Small intestine (tissue), 7 donors: ENCODE measurements around the gene CRYBG2. TPM values are rescaled to one million over a fixed set of nuclear protein-coding genes. Genes with fewer than 3 reads are reported as not detected.

Source experiments
- DNase-seq, 2 donors: peaks; one replicate each; pipeline versions ENCODE4 v3.0.0 to v3.0.0-alpha.2; 2013
- FAIRE-seq: peaks from 2 replicates; lab custom pipeline; 2012; peaks lifted over from hg19 to GRCh38; lab: Jason Lieb, UNC
- H3K27ac ChIP-seq, 3 donors: one replicate each; pipeline ENCODE4 v1.5.1; 2013; ENCODE audit warnings: low read length in 2 of 3, mild to moderate bottlenecking in 2 of 3, control low read depth in 1 of 3, inconsistent platforms in 1 of 3, low read depth in 1 of 3, moderate library complexity in 1 of 3
- H3K27me3 ChIP-seq, 3 donors: one replicate each; pipeline ENCODE4 v1.6.1; 2013; ENCODE audit warnings: low read length in 3 of 3, inconsistent platforms in 1 of 3; ENCODE audit not compliant: control insufficient read depth in 3 of 3, insufficient read depth in 3 of 3
- H3K36me3 ChIP-seq, 3 donors: one replicate each; pipeline ENCODE4 v1.6.1; 2013; ENCODE audit warnings: low read length in 3 of 3, inconsistent platforms in 1 of 3, low read depth in 1 of 3, mild to moderate bottlenecking in 1 of 3, moderate library complexity in 1 of 3; ENCODE audit not compliant: control insufficient read depth in 3 of 3, insufficient read depth in 2 of 3
- H3K4me1 ChIP-seq, 3 donors: one replicate each; pipeline ENCODE4 v1.6.1; 2013; ENCODE audit warnings: low read length in 2 of 3, inconsistent platforms in 1 of 3, low read depth in 1 of 3, mild to moderate bottlenecking in 1 of 3, moderate library complexity in 1 of 3; ENCODE audit not compliant: control insufficient read depth in 3 of 3, insufficient read depth in 2 of 3
- H3K4me3 ChIP-seq, 3 donors: one replicate each; pipeline ENCODE4 v1.5.1; 2013; ENCODE audit warnings: low read length in 3 of 3, control low read depth in 1 of 3, inconsistent platforms in 1 of 3, low read depth in 1 of 3, mild to moderate bottlenecking in 1 of 3, moderate library complexity in 1 of 3
- H3K9me3 ChIP-seq, 2 donors: one replicate each; pipeline ENCODE4 v1.6.1; 2013; ENCODE audit warnings: low read depth in 1 of 2, low read length in 1 of 2; ENCODE audit not compliant: control insufficient read depth in 2 of 2, insufficient read depth in 1 of 2
- WGBS, 3 donors: extraction: QIAGEN DNeasy Blood & Tissue Kit; methylation state at CpG; one replicate each; pipeline ENCODE4 v1.1.7; 2013; 5-methylcytosine and 5-hydroxymethylcytosine counted together
- polyA plus RNA-seq, 4 donors: library from polyadenylated mRNA; stranded (reverse) in 3 of 4; unstranded in 1 of 4; fragments of 200-250 nt in 3 of 4; fragments of 120-200 nt in 1 of 4; gene quantifications; one replicate each; pipeline versions ENCODE4 v1.2.1 to v1.2.3, GENCODE V29; 2013
- donor health status: healthy with polysubstance abuse.
- donor health status: control.
- donor health status: control.
- donor health status: Bipolar disorder and iron deficiency.
- donor health status: healthy.

The CRYBG2 gene
- polyA plus RNA-seq, 4 donors = 2.4 to 267 (median 63.7) TPM

DNA sequence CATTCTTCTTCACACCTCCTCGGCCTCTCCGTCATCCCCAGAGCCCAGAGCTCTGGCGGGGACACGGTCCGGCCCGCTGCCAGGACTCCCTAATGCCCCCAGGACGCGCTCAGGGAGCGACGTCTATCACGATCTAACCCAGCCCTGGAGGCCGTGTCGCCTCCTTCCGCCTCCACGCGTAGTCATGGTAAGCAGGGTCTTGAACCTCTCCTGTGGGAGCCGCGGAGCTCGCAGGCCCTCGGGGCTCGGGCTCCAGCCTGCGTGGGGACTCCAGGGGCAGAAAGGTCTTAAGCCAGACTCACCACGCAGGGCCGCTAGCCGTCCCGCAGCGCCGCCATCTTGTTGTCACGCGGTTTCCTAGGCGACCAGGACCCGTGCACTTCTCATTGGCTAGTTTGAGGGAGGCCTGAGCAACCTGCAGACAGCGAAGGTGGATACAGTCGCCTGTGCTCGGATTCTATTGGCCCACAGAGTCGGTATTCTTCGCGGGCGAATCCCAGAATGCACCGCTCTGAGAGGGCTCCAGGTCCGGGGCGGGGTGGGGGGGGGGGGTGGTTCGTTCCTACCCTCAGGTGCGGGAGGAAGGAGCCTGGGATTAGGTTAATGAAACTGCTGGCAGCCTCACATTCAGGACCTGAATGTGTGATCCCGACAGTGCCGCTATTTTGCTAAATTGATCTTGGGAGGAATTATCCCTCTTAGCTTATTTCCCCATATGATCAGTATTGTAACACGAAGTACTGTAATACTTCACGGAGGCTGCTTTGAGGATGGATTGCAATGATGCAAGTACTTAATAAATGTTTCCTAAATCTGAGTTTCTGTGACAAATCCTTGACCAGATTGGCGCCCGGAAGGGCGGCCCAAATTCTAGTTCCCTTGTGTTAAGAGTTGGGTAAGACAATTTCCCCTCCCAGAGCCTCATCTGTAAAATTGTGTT lies 47.4 kb downstream of the CRYBG2 start, which contains the start of gene UBXN11:
Gene UBXN11, minus strand, starts transcription at position 347 of the 940 bp plus-strand sequence. CDS start 3,753 bp downstream, outside the sequence.
- H3K4me1 ChIP-seq = peaks cover 0 to 23% (median 2%) of the 10 kb centered on the region in 3 donors
- peak; percentile 96 to 98 for DNase-seq
- H3K9me3 ChIP-seq = no peaks in the 10 kb centered on the region
- H3K27ac ChIP-seq = peak within 1 kb of the TSS in 2 of 3 donors; percentile 29 to 57
- no peaks in the 10 kb centered on the region for H3K27me3 ChIP-seq
- H3K36me3 ChIP-seq = peaks cover 0 to 3% (median 0%) of the 10 kb centered on the region in 3 donors
- 0 to 2% (median 1%) methylated on average over 47 to 51 of the region's 51 CpGs for WGBS, 3 donors
- H3K4me3 ChIP-seq = peak within 1 kb of the TSS; percentile 77 to 79 (median 79)
- no peak for FAIRE-seq

DNA sequence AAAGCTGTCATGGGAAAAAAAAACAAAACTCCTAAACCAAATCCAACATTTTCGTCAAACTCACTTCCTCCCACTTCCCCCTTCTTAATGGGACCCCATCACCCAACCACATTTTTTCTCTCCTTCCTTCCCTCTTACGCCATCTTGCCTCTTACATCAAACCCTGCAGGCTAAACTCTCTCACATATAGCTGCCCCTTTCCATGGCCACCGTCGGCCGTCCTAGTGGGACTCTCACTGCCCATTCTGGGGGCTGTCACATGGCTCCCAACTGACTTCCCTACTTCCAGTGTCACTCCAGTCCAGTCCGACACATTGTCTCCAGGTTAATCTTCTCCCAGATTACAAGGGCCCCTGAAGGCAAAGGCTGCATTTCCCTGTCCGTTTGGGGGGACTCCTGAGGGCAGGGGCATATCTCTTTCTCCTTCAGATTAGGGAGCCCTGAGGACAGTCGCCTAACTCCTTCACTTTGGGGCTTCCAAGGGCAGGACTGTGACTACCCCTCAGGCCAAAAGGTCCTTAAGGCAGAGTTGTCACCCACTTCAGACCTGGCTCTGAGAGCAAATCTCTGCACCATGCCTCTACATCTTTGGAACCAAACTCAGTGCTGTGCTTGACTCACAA lies 48.2 kb downstream of the CRYBG2 start:
- FAIRE-seq (no peak), DNase-seq (peak in 1 of 2 donors; percentile 44)
- peaks cover 0 to 23% (median 2%) of the 10 kb centered on the region in 3 donors for H3K4me1 ChIP-seq
- H3K27me3 ChIP-seq = no peaks in the 10 kb centered on the region
- no peaks in the 10 kb centered on the region for H3K9me3 ChIP-seq
- H3K4me3 ChIP-seq = peak overlapping the region; percentile 77 to 79 (median 79)
- 15 to 27% (median 20%) methylated on average over 8 of the region's 8 CpGs for WGBS, 3 donors
- H3K36me3 ChIP-seq = peaks cover 0 to 11% (median 0%) of the 10 kb centered on the region in 3 donors
- peak overlapping the region in 2 of 3 donors; percentile 1 to 29 for H3K27ac ChIP-seq

DNA sequence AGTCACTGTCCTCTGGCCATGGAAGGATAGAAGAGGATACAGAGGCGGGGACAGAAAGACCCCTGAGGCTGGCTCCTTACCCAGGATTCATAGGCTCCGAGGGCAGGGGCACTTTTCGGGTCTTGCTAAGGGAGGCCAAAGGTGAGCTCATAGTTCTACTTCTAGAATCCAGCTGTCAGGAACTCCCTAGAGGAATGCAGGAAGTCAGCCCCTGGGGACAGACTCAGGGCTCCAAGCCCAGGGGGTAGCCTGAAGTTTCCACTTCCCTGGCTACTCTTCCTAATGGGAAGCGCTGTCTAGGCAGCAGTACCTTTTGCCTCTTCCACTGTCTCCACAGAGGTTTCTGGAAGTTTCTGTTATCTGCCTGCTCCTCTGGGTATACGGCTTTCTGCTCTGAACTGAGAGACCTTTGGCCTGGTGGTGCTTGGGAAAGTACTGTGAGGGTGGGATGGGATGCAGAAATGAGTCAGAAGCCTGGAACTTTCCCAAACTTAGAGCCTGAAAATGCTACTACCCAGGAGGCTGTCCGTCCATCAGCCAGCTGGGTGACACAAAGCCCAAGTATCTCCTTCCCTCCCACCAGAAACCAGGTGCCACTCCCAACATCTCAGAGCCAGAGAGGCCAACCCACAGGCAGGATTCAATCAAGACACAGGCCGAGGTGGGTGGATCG lies 51.1 kb downstream of the CRYBG2 start:
- DNase-seq (no peak), FAIRE-seq (no peak)
- Histone ChIP-seq H3K27me3 (no peaks in the 10 kb centered on the region), H3K36me3 (peaks cover 0 to 21% (median 0%) of the 10 kb centered on the region in 3 donors), H3K4me3 (no peak overlapping the region), H3K4me1 (peaks cover 0 to 23% (median 2%) of the 10 kb centered on the region in 3 donors), H3K27ac (peak overlapping the region in 1 of 3 donors; percentile 29), H3K9me3 (no peaks in the 10 kb centered on the region)
- 58 to 65% (median 59%) methylated on average over 8 of the region's 8 CpGs for WGBS, 3 donors

DNA sequence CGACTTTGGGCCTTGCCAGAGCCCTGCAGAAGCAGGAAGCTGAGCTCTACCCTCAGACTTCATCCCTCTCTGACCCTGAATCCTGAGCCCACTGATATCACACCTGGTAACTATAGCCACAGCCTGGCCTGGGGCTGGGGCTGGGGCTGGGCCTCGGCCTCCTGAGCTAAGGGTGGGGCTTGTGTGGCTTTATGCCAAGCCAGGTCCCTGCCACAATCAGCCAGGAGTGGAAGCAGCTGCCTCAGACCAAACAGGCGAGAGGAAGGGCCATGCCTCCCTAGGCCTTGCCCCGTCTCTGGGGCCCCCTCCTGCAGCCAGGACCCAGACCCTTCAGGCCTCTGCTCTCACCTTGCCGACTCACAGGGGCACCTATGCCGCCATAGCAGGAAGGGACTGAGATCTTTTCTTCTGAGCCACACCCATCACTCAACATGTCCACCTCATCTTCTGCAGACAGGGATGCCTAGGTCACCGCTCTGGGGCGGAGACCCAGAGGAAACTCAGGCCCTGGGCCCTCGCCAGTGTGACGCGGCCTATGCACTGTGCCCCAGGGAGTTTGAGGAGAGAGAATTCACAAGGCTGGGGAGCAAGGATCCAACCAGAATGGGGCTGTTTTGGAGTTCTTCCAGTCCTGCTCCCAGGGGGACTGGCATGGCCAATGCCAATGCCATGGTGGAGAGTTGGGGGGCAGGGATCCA lies 53.2 kb downstream of the CRYBG2 start:
- H3K27ac ChIP-seq = no peak overlapping the region
- FAIRE-seq (no peak), DNase-seq (no peak)
- WGBS, 3 donors = 76 to 85% (median 80%) methylated on average over 11 of the region's 11 CpGs
- H3K36me3 ChIP-seq = peaks cover 0 to 42% (median 0%) of the 10 kb centered on the region in 3 donors
- peaks cover 0 to 12% (median 1%) of the 10 kb centered on the region in 3 donors for H3K4me1 ChIP-seq
- no peaks in the 10 kb centered on the region for H3K27me3 ChIP-seq
- H3K9me3 ChIP-seq = no peaks in the 10 kb centered on the region
- H3K4me3 ChIP-seq = no peak overlapping the region

DNA sequence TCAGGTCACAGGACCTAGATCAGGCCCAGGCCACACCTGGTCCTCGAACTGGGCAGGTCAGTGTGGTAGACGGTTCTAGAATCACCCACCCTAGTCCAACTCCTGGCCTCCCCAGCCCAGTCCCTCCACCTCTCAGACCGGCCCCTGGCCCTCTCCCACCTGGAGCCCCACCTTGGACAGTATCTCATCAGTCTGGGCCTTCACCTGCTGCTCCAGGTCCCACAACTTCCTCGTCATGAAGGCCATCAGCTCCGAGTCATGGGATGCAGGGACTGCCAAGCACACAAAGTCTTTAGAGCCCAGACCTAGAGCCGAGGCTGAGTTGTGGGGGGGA lies 56.2 kb downstream of the CRYBG2 start:
- DNase-seq (no peak), FAIRE-seq (no peak)
- peaks cover 0 to 5% (median 0%) of the 10 kb centered on the region in 3 donors for H3K4me1 ChIP-seq
- no peak overlapping the region for H3K27ac ChIP-seq
- peaks cover 0 to 64% (median 0%) of the 10 kb centered on the region in 3 donors for H3K36me3 ChIP-seq
- H3K27me3 ChIP-seq = no peaks in the 10 kb centered on the region
- H3K9me3 ChIP-seq = no peaks in the 10 kb centered on the region
- no peak overlapping the region for H3K4me3 ChIP-seq
- WGBS, 3 donors = 73 to 86% (median 76%) methylated on average over 4 to 6 of the region's 6 CpGs

DNA sequence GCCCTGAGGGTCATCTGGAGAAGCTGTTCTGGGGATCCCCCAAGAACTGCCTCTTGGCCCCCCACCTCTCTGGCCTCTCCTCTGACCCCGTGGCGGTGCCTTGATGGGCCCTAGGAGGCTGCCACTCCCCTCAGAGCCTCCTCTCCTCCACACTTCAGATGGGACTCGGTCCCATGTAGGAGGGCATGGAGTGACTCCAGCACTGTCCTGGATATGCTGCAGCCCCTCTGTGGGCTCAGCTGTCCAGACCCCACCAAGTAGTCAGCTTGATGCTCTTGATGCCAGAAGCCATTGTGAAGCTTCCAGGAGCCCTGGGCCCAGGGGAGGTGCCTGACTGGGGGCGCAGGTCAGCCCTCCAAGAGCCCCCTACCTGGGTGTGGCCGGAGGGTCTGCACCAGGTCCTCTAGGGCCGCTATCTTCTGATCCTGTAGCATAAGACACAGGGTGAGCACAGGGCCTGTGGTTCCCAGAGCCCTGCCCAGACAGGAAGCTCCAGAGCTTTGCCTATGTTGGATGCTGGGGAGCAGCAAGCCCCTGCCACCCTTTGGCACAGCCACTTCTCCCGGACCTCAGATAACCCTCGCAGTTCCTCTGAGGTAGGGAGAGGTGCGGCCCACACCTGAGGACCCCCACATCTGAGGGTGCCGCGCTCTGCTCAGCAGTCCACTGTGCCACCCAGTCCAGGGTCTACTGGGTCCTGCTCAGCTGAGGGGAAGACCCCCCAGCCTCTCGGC lies 56.7 kb downstream of the CRYBG2 start:
- Histone ChIP-seq H3K27me3 (no peaks in the 10 kb centered on the region), H3K4me1 (no peaks in the 10 kb centered on the region), H3K27ac (no peak overlapping the region), H3K4me3 (no peak overlapping the region), H3K36me3 (peaks cover 0 to 66% (median 0%) of the 10 kb centered on the region in 3 donors), H3K9me3 (no peaks in the 10 kb centered on the region)
- no peak for FAIRE-seq
- no peak for DNase-seq
- 88 to 95% (median 95%) methylated on average over 12 of the region's 12 CpGs for WGBS, 3 donors

DNA sequence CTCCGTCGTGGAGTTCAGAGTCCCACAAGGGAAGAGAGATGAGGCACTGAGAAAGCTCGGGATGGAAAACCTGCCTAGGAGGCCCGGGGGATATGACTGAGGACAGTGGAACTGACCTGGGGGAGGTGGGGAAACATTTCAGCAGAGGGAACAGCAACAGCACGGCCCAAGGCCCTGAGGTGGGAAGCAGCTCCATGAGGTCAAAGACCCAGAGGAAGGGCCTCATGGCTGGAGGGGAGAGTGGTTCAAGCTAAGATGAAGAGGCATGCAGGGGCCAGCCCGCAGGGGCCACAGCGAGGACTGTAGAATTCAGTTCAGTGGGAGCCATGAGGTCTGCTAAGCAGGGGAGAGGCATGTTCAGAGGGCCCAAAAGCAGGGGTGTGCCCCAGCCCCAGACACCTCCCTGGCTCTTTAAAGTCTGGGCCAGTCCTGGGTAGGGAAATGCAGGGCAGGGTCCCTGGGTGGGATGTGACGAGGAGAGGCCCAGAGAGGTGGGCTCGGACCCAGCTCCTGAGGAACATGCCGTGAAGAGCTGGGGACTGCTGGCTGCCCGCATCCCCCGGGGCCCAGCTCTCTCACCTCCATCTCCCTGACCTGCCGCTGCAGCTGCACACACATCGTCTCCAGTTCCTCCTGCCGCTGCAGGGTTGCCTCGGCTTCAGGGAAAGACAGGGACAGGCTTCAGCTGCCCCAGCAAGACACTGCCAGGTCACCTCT lies 57.4 kb downstream of the CRYBG2 start:
- no peak for DNase-seq
- Histone ChIP-seq H3K9me3 (no peaks in the 10 kb centered on the region), H3K36me3 (peaks cover 0 to 69% (median 0%) of the 10 kb centered on the region in 3 donors), H3K4me3 (no peak overlapping the region), H3K27ac (no peak overlapping the region), H3K4me1 (no peaks in the 10 kb centered on the region), H3K27me3 (no peaks in the 10 kb centered on the region)
- WGBS, 3 donors = 85 to 92% (median 89%) methylated on average over 15 to 16 of the region's 16 CpGs
- FAIRE-seq = no peak
